HepG2 (cell line): ENCODE measurements around the gene PPP1CB.
"Not testable (repeated sequence)": the region's sequence is repeated elsewhere in the genome, so short reads cannot be mapped to it uniquely, and the experiment has no call there.

Experiments
- DNMT1 ChIP-seq: sonication (generic); formaldehyde crosslinking; IDR thresholded peaks from 2 replicates; pipeline ENCODE4 v1.5.1; 2020; ENCODE audit warnings: mild to moderate bottlenecking, missing genetic modification reagents
- EED ChIP-seq: sonication (generic); formaldehyde crosslinking; IDR thresholded peaks from 2 replicates; pipeline ENCODE4 v1.5.0; 2020; ENCODE audit warnings: mild to moderate bottlenecking, missing genetic modification reagents
- MAX ChIP-seq: IDR thresholded peaks from 2 replicates; pipeline ENCODE4 v1.6.1; 2012; ENCODE audit warnings: inconsistent platforms
- PAXIP1 ChIP-seq: sonication (generic); formaldehyde crosslinking; conservative IDR thresholded peaks from 2 replicates; pipeline ENCODE4 v1.4.0; 2020; ENCODE audit warnings: mild to moderate bottlenecking, missing genetic modification reagents, moderate library complexity
- POLR2AphosphoS5 ChIP-seq: IDR thresholded peaks from 2 replicates; pipeline ENCODE4 v1.6.1; 2012; ENCODE audit warnings: low read depth, low read length
- TF ChIP-seq, protein P1 (sequence below): sonication (generic); formaldehyde crosslinking; IDR thresholded peaks from 2 replicates; pipeline ENCODE4 v1.5.0; 2020; ENCODE audit warnings: mild to moderate bottlenecking, missing genetic modification reagents, moderate library complexity

DNA sequence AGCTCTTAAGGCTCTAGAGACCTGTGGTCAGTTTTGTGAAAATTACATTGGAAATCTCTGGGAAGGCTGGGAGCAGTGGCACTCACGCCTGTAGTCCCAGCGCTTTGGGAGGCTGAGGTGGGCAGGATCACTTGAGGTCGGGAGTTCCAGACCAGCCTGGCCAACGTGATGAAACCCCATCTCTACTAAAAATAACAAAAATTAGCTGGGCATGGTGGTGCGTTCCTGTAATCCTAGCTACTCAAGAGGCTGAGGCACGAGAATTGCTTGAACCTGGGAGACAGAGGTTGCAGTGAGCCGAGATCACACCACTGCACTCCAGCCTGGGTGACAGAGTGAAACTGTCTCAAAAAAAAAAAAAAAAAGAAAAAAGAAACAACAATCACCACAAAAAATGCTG, 32.9 kb downstream of the PPP1CB start:
- not testable (repeated sequence) for TF ChIP-seq EED (CRISPR knock-in tag); DNMT1 (CRISPR knock-in tag); MAX; POLR2AphosphoS5; PAXIP1 (CRISPR knock-in tag)
- TF ChIP-seq, protein P1, sequence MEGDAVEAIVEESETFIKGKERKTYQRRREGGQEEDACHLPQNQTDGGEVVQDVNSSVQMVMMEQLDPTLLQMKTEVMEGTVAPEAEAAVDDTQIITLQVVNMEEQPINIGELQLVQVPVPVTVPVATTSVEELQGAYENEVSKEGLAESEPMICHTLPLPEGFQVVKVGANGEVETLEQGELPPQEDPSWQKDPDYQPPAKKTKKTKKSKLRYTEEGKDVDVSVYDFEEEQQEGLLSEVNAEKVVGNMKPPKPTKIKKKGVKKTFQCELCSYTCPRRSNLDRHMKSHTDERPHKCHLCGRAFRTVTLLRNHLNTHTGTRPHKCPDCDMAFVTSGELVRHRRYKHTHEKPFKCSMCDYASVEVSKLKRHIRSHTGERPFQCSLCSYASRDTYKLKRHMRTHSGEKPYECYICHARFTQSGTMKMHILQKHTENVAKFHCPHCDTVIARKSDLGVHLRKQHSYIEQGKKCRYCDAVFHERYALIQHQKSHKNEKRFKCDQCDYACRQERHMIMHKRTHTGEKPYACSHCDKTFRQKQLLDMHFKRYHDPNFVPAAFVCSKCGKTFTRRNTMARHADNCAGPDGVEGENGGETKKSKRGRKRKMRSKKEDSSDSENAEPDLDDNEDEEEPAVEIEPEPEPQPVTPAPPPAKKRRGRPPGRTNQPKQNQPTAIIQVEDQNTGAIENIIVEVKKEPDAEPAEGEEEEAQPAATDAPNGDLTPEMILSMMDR (CRISPR knock-in tag) = not testable (repeated sequence)
